NCI-H2227 treated with DMSO at 0.1 percent for 48 hours (cell line): ENCODE results near the gene CSGALNACT2.

Experiments used
- DNase-seq: peaks from one replicate; lab custom pipeline; 2025; lab: John Stamatoyannopoulos, UW

The CSGALNACT2 gene

GRCh38 chr10:43230101-43230908 is 92.1 kb downstream of the CSGALNACT2 start:
- DNase-seq = no peak

GRCh38 chr10:43230909-43231522 is 92.8 kb downstream of the CSGALNACT2 start:
- no peak for DNase-seq

GRCh38 chr10:43231523-43232078 is 93.4 kb downstream of the CSGALNACT2 start:
- no peak for DNase-seq

- DNase-seq = no peak
These were observed 95.6 kb downstream of the CSGALNACT2 start for GRCh38 chr10:43233601-43234430.

- no peak for DNase-seq
These were observed 96.3 kb downstream of the CSGALNACT2 start for GRCh38 chr10:43234471-43235041.
